Measurements from ENCODE around the gene AGO3. TPM values are rescaled to one million over a fixed set of nuclear protein-coding genes. Genes with fewer than 3 reads are reported as not detected.

AGO3 gene
- total RNA-seq, 1 experiment from 2014 or later, result 39.4 TPM

- Histone ChIP-seq H3K27ac (ENCODE audit: low read length) (peak overlapping the region; percentile 74), H3K36me3 (ENCODE audit: control insufficient read depth, insufficient read depth, low read length) (peaks cover 13% of the 10 kb centered on the region), H3K4me3 (ENCODE audit: low read depth in 2 of 2, low read length in 2 of 2) (peak overlapping the region; percentile 97 to 99), H3K27me3 (ENCODE audit: control insufficient read depth, insufficient read depth, low read length) (no peaks in the 10 kb centered on the region), H3K9me3 (ENCODE audit: control insufficient read depth, insufficient read depth, low read depth, low read length) (no peaks in the 10 kb centered on the region), H3K4me1 (ENCODE audit: control insufficient read depth, insufficient read depth, low read length) (no peaks in the 10 kb centered on the region; the same call in 1 of the 2 replicates)
- ATAC-seq (no peak), DNase-seq (ENCODE audit: low read depth, low spot score) (no peak)
- in situ Hi-C loops (cut with HindIII; ENCODE audit: low pct_unique_long_range_greater_than_20kb, low sequenced_read_pairs) (no loop called here), intact Hi-C loops (cut with micrococcal nuclease; ENCODE audit: unreplicated experiment) (no loop called here)
- BruUV-seq (replicated peaks), result TSS peak; percentile 91
- CTCF ChIA-PET, result no interaction called here
- no peak for TF ChIP-seq CTCF (IDR thresholded peaks at IDR 0.05)
- 0 out of 2 replicates have a peak, but pooled peaks have one; percentile 23 for TF ChIP-seq SIN3A (IDR thresholded peaks at IDR 0.05; ENCODE audit: borderline replicate concordance, insufficient read depth, low read depth, low read length)
- TF ChIP-seq, protein P1, sequence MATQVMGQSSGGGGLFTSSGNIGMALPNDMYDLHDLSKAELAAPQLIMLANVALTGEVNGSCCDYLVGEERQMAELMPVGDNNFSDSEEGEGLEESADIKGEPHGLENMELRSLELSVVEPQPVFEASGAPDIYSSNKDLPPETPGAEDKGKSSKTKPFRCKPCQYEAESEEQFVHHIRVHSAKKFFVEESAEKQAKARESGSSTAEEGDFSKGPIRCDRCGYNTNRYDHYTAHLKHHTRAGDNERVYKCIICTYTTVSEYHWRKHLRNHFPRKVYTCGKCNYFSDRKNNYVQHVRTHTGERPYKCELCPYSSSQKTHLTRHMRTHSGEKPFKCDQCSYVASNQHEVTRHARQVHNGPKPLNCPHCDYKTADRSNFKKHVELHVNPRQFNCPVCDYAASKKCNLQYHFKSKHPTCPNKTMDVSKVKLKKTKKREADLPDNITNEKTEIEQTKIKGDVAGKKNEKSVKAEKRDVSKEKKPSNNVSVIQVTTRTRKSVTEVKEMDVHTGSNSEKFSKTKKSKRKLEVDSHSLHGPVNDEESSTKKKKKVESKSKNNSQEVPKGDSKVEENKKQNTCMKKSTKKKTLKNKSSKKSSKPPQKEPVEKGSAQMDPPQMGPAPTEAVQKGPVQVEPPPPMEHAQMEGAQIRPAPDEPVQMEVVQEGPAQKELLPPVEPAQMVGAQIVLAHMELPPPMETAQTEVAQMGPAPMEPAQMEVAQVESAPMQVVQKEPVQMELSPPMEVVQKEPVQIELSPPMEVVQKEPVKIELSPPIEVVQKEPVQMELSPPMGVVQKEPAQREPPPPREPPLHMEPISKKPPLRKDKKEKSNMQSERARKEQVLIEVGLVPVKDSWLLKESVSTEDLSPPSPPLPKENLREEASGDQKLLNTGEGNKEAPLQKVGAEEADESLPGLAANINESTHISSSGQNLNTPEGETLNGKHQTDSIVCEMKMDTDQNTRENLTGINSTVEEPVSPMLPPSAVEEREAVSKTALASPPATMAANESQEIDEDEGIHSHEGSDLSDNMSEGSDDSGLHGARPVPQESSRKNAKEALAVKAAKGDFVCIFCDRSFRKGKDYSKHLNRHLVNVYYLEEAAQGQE (IDR thresholded peaks at IDR 0.05; ENCODE audit: insufficient read depth in 1 of 2, low read depth in 2 of 2, low read length in 1 of 2), result no peak
- POLR2A ChIA-PET, result no interaction called here
Measured at GRCh38 chr1:36089393-36090121, 158.7 kb downstream of the AGO3 start.

- Histone ChIP-seq H3K9me3 (ENCODE audit: control insufficient read depth, insufficient read depth, low read depth, low read length) (no peaks in the 10 kb centered on the region), H3K4me3 (ENCODE audit: low read depth in 2 of 2, low read length in 2 of 2) (no peak overlapping the region), H3K27ac (ENCODE audit: low read length) (no peak overlapping the region), H3K4me1 (ENCODE audit: control insufficient read depth, insufficient read depth, low read length) (no peaks in the 10 kb centered on the region; the same call in 1 of the 2 replicates), H3K36me3 (ENCODE audit: control insufficient read depth, insufficient read depth, low read length) (peaks cover 13% of the 10 kb centered on the region), H3K27me3 (ENCODE audit: control insufficient read depth, insufficient read depth, low read length) (no peaks in the 10 kb centered on the region)
- ChIA-PET CTCF (no interaction called here), POLR2A (interaction anchor here (0.7 kb wide), 1 partner anchor 58 kb away, joined by 3 read pairs; the partner anchor contains the start of gene TRAPPC3)
- ATAC-seq (no peak), DNase-seq (ENCODE audit: low read depth, low spot score) (no peak)
- intact Hi-C loops (cut with micrococcal nuclease; ENCODE audit: unreplicated experiment), result no loop called here
- no TSS peak for BruUV-seq (replicated peaks)
- in situ Hi-C loops (cut with HindIII; ENCODE audit: low pct_unique_long_range_greater_than_20kb, low sequenced_read_pairs), result no loop called here
- TF ChIP-seq POLR2AphosphoS5 (IDR thresholded peaks at IDR 0.05; ENCODE audit: low read depth, low read length) (no peak), CTCF (IDR thresholded peaks at IDR 0.05) (no peak), SIN3A (IDR thresholded peaks at IDR 0.05; ENCODE audit: borderline replicate concordance, insufficient read depth, low read depth, low read length) (no peak), TCF7L2 (IDR thresholded peaks at IDR 0.05; ENCODE audit: low read depth, low read length) (no peak)
- TF ChIP-seq, protein P1 (IDR thresholded peaks at IDR 0.05; ENCODE audit: insufficient read depth in 1 of 2, low read depth in 2 of 2, low read length in 1 of 2), result no peak
Measured at GRCh38 chr1:36091141-36091540, 160.2 kb downstream of the AGO3 start.

All from Panc1 (cell line).